Effector CD8-positive, alpha-beta T cell (primary cell): ENCODE measurements around the gene PLA2G4F.

Experiments
- DNase-seq: peaks from one replicate; lab custom pipeline; 2025; lab: John Stamatoyannopoulos, UW

PLA2G4F gene

DNA sequence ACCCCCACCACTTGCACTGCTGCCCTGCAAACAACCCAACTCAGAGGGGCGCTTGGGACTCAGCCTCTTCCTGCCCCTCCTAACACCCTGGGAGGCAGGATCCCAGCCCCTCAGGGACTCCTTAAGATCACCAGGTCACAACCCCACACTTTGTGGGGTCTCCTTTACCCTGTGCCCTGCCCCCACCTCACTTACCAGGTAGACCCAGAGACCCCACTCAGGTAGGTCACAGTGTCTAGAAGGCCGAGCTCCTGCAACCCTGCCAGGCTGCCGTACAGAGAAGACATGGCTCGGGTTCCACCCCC, 9.1 kb downstream of the PLA2G4F start:
- no peak for DNase-seq

DNA sequence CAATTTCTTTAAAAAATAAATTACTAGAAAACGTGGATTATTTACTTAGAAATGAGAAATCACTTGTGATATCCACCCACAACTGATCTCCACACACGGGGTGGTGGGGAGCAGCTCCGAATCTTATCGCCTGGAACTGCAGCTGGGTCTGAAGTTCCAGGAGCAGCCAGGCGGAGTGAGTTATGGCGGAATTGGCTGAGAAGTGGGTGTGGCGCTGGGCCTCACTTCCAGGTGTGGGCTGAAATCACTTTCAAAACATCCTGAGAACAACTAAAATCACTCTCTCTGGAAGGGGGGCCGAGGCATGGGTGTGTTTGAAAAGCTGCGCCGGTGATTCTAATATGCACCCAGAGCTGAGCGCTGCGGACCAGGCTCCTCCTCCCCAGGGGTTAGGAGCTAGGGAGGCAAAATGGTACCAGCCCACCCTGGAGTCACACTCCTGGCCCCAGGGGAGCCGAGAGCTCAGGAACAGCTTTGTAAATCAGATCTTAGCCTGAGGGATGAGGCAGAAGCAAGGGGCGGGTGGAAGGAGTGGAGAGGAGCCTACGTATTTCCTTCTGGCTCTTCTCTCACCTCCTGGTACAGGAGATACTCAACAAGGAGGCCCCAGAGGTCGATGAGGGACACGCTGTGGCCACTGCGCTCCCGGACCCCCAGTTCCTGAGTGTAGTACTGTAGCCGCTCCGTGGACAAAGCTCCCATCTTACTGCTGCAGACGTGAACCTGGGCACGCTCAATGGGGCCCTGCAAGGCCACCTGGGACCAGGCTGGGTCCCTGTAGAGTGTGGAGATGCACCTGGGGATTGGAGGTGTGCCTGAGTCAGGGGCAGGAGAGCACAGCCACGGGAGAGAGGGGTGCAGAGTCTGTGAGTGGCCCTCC, 9.6 kb downstream of the PLA2G4F start:
- no peak for DNase-seq

DNA sequence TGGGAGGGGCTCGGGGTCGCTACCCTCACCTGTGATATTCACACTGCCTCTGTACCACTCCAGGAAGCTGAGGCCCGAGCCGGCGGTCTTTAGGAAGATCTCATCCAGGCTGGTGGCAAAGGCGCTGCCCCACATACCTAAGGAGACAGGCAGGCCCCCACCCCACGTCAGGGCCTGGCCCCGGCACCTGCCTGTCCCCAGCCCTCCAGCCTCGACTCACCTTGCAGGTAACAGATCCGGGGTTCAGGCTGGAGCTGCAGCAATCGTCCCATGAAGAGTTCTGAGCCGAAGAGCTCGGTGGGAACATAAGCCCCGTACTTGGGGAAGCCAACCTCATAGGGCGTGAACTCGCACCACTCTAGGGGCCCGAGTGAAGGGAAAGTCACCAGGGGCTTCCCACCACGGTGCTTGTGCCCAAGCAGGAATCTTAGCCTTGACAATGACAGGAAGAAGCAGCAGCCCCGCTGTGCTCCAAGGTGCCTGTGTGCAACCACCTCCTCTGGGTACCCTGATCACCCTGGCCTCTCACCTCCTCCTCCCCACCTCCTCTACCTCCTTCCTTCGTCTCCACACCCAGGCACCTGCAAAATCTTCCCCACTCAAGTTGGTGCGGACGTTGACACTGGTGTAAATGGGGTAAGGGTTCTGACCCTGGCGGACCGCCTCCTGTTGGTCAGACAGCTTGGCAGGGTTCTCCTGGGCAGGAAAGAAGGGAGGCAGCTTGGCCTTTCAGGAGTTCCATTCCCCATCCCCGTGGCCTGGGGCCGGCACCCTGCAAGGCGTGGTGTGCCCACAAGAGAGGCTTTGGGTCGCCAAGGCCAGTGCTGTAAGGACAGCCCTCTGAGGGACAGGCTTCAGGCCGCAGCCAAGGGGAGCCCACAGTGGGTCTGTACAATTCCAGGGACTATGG, 10.6 kb downstream of the PLA2G4F start:
- DNase-seq = no peak

DNA sequence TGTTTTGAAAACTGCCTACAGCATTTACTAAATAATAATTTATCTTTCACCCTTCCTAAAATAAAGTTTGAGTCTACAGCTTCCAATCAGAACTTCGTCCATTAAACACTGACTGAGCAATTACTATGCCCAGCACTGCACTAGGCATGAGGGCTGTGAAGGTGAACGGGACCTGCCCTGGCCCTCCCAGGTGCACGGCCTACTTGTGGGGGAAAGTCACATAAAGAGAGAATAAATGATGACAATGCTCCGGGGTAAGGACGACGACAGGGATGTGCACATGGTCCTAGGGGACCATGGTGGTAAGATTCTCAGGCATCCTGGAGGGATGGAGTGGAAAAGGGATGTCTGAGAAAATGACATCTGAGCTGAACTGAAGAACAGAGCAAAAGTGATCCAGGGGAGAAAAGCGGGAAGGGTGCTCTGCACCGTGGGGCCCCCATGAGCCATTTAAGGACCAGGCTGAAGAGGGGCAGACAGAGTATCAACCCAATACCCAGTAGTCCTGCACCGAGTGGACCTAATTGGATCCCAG, 11.5 kb downstream of the PLA2G4F start:
- no peak for DNase-seq

DNA sequence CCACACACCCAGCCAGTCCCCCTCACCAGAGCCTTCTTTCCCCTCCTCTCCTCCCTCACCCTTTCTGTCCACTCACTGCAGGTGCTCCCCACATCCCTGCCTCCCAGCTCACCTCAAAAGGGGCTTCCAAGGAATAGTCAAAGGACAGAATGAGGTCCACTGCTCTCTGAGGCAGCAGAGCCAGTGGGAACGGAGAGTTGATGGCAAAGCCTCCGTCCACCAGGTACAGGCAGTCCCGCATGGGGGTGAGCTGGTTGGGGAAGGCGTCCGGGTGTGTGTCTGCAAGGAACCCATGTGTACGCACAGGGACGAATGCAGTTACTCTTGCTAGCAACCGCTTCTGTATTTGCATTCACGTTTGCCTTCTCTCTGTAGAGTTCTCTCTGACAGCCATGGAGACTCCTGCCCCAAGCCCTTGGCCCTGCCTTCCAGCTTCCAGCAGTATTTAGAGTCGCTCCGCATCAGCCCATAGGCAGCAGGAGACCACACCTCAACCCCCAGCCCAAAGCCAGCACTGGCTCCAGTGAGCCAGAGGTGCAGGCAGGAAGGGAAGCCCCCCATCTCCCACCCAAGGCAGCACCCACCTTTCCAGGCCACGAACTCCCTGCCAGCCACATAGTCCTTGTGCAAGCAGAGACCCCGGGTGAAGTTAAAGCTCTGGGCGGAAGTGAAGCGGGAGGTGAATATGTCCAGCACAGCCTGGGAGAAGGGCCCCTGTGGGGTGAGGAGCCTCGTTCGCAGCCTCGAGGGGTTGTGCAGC, 12.4 kb downstream of the PLA2G4F start:
- no peak for DNase-seq

DNA sequence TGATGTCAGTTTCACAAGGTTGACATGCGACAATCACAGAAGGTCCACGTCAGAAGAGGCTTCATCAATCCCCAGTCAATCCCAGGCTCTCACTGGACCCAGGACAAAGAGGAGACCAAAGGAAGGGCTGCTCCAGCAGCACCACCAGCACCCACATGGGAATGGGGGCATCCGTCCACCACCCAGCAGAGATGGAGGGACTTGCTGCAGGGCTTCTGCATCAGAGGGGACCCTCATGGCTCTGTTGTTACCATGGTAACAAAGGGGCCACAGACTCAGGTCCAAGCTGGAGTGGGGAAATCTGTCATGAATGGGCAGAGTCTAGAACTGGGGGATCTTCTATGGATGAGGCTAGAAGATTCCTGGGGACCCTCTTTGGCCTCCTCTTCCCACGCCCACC, 13.1 kb downstream of the PLA2G4F start:
- DNase-seq = no peak

DNA sequence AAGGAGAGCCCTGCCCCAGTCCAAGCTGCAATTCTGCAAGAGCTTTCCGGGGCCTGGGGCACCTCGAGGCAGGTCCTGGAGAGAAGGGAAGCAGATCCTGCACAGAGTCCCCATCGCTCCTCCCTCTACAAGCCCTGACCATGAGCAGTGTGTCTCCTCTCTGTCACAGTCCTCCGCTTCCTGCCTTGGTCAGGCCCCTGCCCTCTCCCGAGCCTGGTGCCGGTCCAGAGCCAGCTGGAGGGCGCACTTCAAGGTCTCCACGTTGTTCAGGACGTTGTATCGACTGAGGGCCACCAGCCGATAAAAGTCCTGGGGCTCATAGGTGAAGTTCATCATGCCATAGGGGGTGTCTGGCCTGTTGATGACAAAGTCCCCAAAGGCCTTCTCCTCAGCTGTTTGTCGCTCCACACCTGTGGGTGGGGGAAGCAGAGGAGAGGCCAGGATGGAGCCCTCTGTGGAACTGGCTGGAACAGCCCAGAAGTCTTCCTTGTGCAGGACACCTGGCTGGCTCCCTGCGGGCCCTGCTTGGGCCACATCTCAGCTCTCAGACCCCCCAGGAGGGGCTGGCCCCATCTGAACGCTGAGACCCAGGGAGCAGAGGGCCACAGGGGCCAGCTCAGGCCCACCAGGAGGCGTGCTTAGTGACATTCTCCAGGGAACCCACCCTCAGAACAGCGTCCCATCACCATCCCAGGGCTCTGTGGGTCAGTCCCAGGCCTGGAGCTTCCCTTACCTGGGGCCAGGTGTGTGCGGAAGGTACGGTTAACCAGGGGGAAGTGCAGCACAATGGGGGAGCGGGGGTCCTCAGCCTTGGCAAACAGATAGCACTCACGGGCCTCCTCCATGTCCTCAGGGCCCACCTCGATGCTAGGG, 14.4 kb downstream of the PLA2G4F start:
- DNase-seq = no peak

DNA sequence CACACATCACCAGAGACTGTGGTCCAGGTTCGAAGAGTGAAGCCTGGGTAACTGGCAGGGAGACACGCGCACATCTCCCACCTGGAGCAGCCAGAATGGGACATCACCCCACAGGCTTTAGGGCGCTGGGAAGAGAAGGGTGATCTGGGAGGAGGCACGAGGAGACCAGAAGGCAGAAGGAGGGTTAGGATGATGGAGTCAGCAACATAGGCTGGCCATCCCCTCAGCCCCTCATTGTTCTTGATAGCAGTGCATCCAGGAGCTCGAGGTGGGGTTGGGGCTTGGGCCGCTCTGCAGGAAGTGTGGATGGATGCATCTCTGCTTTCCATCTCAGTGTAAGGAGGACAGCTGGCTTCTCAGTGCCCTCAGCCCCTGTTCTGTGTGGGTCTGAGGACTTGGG, 15.2 kb downstream of the PLA2G4F start:
- DNase-seq = no peak

DNA sequence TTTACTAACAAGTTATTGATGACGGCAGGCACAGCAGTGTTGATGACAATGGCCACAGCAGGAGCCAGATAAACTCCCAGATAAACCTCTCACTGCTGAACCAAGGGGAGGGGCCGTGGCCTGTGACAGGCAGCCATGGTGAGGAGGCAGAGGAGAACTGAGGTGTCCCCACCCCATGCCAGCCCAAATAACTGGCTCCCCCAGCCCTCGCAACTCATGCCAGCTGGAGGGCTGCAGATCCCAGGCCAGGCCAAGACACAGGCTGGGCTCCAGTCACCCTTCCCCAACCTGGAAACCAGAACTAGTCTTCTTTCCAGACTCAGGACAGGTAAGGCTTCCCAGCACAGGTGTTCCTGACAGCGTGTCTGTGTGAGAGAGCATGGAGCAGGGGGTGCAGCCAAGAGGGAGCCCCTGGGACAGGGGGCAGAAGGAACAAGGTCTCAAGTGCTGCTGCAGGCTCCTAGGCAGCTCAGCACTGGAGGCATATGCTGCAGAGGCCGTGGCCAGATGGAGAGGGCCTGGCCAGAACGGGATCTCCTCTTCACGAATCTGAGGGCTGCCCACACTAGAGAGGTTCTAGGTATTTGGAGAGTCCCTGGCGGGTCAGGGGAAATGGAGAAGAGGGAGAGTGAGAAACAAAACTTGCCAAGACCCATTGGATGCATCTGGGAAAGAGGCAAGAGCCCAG, 15.9 kb downstream of the PLA2G4F start:
- no peak for DNase-seq

DNA sequence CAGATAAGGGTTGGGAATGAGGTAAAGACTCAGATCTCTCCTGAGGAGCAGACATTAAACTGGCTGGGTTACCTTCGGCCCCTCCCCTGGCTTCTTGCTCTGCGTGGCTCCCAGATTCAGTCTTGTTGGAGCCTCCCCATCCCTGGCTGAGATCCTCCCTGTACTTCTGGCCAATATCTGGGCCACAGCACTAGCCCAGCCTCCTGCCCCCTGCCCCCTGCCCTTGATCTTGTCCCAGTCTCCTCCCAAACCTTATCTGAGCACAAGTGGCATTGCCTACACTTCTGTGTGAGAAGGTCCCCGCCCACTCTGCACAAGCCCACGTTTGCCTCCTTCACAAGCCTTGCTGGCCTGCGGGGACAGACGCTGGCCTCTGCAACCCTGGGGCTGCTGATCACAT, 16.8 kb downstream of the PLA2G4F start:
- DNase-seq = no peak

DNA sequence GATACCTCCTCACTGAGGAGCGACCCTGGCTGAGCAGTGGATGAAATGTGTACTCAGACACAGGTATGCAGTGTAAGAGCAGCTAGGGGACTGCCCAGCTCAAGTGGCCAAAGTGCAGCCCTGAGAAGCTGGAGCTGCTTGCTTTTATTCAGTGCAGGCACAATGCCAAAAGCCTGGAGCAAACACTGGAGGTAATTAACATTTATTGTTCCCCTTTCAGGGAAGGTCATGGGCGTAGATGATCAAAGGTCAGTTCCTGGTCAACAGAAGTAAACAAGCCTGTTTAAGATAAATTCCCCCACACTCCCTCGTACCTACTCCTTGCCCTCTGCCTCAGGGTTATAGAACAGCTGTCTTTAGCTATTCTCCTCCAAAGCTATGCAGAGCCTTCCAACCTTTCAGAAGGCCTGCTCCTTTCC, 17.5 kb downstream of the PLA2G4F start:
- no peak for DNase-seq

DNA sequence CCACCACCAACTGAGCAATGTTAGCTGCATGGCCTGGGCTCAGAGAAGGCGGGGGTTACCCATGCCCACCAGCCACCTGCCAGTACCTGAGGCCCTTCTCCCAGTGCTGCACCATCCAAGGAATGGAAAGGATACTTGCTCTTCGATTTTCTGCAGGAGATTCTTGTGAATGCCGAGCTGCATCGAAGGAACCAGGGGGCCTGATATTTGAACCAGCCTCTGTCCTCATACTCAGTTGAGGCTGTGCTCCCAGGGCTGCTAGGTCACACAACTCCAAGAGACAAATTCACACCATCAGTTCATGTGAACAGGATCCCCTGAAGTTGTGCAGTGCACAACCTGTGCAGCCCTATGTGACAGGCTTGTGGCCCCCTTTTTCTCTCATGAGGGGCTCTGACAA, 18.0 kb downstream of the PLA2G4F start:
- no peak for DNase-seq

DNA sequence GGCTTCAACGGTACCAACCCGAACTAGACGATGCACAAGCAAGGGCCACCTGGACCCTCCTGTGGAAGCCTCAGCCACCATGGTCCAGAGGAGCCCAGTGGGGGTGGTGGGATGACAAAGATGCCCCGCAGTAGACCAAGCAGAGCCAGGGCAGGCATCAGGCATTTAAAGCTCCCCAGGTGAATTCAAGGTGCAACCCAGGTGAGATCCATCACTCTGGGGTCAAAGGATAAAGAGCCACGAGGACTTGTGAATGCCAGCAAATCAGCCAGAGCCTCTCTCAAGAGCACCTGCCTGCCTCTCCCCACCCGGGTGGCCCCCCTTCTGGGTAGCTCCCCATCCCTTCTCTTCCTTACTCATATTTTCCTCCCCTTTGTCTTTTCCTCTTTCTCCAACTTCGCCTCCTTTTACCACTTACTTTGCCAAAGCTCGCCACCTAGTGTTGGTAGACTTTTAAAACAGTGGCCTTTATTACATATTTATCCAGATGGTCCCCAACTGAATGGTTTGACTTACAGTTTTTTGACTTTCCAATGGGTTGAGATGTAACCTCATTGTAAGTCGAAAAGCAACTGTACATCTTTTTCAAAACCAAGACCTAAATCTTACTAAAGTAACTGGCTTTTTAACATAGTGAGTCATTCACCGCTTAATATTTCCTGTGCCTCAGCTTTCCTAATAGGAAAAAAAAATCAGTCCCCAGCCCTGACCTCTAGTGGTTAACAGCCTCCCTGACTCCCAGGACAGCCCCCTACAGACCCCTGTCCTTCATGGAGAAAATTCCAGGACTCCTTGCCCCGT, 18.8 kb downstream of the PLA2G4F start:
- no peak for DNase-seq

DNA sequence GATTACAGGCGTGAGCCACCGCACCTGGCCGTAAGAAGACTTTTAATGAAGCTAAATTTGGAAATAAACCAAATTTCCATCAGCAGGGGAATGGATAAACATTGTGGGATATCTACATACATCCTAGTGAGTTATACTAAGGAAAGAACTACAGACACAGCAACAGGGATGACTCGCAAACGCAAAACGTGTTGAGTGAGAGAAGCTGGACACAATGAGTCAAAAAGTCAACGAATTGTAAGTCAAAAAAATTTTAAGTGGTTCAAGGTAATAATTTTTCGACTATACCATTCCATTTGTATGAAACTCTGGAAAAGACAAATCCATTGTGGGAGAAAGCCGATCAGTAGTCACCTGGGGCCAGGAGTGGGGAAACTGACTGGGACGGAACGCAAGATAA, 19.9 kb downstream of the PLA2G4F start:
- no peak for DNase-seq

DNA sequence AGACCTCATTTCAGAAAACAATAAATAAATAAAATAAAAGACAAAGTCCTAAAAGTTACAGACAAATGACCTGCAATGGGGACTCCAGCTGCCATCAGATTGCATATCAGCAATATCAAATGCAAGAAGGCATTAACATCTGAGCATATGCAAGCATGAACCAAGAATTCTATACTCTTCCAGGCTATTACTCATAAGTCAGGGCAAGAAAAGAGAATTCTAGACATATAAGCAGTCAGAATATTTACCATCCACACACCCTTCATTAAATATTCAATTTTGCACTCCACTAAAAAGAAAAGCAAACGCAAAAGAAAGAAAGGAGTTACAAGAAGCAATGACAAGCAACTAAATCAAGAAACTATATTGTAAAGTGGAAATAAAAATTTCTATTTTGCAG, 21.1 kb downstream of the PLA2G4F start:
- no peak for DNase-seq

DNA sequence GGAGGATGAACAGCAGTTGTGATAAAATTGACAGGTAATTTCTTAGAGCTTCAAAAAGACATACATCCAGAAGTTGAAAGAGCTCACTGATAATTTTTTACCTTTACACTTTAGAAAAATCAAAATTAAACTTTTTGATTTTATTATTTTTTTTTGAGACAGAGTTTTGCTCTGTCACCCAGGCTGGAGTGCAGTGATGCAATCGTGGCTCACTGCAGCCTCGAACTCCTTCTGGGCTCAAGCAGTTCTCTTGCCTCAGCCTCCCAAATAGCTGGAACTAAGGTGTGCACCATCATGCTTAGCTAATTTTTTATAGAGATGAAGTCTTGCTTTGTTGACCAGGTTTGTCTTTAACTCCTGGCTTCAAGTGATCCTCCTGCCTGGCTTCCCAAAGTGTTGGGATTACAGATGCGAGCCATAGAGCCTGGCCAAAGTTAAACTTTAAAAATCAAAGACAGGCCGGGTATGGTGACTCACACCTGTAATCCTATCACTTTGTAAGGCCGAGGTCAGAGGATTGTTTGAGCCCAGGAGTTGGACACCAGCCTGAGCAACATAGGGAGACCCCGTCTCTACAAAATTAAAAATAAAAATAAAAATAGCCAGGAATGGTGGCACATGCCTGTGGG, 21.7 kb downstream of the PLA2G4F start:
- no peak for DNase-seq

DNA sequence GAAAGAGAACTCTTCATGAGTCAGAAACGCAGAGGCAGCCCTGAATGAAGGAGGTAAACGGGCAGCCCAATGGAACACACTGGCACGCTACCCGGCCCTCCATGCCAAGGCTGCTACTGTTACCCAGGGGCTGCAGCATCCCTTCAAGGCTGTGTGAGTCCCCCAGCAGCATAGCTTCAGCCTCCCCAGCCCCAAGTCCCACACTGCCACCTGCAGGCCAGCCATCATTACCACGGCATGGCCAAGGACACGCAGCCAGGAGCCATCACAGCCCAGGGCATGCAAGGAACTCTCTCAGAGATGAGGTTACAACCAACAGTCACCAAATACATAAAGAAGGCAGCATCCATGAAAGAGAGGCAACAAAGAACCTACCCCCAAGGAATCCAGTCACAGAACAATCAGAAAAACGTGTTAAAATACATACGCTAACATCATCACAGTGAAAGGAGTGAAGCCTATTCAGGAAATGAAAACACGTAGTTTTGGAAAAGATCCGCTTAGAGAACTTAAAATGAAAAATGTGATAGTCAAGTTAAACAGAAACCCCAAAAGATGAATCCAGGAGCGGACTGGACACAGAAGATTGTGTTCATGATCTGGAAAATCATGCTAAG, 22.4 kb downstream of the PLA2G4F start:
- DNase-seq = no peak

DNA sequence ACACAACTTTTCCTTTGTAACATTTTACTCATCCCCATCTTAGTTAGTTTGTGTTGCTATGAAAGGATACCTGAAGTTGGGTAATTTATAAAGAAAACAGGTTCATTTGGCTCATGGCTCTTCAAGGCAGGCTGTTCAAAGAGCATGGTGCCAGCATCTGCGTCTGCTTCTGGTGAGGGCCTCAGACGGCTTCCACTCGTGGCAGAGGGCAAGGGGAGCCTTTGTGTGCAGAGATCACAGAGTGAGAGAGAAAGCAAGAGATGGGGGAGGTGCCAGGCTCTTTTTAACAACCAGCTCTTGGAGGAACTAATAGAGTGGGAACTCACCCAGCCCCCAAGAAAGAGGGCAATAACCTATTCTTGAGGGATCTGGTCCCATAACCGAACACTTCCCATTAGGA, 23.1 kb downstream of the PLA2G4F start:
- DNase-seq = no peak
